ENCODE measurements around the gene ACSM2A.

Gene ACSM2A

DNA sequence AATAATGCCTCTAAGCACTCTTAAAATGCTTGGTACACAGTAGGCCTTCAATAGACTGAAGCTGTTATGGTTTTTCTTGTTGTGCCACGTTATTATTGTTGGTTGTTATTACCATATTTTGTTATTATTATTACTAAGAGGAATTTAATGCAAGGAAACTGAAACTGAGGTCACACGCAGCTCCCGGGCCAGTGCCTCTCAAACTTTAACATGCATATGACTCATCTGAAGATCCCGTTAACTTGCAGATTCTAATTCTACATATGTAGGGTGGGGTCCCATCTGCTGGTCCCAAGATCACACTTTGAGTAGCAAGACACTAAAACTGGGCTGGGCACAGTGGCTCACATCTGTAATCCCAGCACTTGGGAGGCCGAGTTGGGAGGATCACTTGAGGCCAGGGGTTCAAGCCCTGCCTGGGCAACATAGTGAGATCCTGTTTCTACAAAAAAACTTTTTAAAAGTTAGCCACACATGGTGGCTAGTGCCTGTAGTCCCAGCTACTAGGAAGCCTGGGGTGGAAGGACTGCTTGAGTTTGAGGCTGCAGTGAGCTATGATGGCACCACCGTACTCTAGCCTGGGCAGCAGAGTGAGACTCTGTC lies 41.1 kb upstream of the ACSM2A start:
- TF ChIP-seq FOXP2 (optimal IDR thresholded peaks at IDR 0.05; ENCODE audit: borderline replicate concordance, extremely low read depth, extremely low read length, insufficient read depth) (no peak), TAF1 (IDR thresholded peaks at IDR 0.05; ENCODE audit: borderline replicate concordance, insufficient read depth, low read length) (no peak), SIN3A (IDR thresholded peaks at IDR 0.05; ENCODE audit: borderline replicate concordance, insufficient read depth, low read length) (no peak), POLR2AphosphoS5 (IDR thresholded peaks at IDR 0.05; ENCODE audit: low read depth, low read length) (no peak)
- TF ChIP-seq, protein P1, sequence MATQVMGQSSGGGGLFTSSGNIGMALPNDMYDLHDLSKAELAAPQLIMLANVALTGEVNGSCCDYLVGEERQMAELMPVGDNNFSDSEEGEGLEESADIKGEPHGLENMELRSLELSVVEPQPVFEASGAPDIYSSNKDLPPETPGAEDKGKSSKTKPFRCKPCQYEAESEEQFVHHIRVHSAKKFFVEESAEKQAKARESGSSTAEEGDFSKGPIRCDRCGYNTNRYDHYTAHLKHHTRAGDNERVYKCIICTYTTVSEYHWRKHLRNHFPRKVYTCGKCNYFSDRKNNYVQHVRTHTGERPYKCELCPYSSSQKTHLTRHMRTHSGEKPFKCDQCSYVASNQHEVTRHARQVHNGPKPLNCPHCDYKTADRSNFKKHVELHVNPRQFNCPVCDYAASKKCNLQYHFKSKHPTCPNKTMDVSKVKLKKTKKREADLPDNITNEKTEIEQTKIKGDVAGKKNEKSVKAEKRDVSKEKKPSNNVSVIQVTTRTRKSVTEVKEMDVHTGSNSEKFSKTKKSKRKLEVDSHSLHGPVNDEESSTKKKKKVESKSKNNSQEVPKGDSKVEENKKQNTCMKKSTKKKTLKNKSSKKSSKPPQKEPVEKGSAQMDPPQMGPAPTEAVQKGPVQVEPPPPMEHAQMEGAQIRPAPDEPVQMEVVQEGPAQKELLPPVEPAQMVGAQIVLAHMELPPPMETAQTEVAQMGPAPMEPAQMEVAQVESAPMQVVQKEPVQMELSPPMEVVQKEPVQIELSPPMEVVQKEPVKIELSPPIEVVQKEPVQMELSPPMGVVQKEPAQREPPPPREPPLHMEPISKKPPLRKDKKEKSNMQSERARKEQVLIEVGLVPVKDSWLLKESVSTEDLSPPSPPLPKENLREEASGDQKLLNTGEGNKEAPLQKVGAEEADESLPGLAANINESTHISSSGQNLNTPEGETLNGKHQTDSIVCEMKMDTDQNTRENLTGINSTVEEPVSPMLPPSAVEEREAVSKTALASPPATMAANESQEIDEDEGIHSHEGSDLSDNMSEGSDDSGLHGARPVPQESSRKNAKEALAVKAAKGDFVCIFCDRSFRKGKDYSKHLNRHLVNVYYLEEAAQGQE (IDR thresholded peaks at IDR 0.05; ENCODE audit: insufficient read depth in 1 of 2, low read depth in 2 of 2, low read length in 2 of 2), result no peak

DNA sequence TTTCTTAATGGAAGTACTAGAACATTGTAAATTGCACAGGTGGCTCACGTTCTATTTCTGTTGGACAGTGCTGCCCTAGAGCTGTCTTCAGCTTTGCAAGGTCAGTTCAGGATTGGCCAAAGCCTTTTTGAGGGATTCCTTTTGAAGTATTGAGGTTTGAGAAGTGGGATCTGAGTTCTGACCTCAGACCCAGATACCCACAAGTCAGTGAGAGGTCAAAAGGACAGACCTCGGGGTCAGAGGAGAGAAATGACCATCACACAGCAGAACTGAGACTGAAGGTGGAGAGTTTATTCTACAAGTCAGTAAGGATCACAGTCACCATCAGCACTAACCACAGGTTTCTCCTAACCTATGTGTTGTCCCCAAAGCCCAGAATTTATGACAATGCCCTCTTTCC lies 40.3 kb upstream of the ACSM2A start:
- TF ChIP-seq TAF1 (IDR thresholded peaks at IDR 0.05; ENCODE audit: borderline replicate concordance, insufficient read depth, low read length) (no peak), SIN3A (IDR thresholded peaks at IDR 0.05; ENCODE audit: borderline replicate concordance, insufficient read depth, low read length) (no peak)
- TF ChIP-seq, protein P1 (IDR thresholded peaks at IDR 0.05; ENCODE audit: insufficient read depth in 1 of 2, low read depth in 2 of 2, low read length in 2 of 2), result no peak

DNA sequence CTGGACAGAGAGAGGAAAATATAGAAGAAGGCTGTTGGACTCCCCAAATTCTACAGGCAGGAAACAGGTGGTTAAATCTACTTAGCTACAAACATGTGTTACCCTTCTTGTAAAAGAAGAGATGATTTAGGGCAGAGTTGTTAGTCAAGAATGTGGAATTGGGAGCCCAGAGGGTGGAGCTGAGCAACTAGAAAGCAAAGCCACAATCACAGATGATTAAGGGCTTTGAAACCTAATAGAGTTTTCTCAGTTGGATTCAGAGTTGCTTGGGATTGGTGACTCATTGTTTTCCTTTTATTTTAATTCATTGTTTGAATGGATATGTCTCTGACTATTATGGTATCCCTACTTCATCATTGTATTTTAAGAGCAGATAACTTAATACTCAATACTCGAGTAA lies 35.8 kb upstream of the ACSM2A start:
- no peak for TF ChIP-seq TAF1 (IDR thresholded peaks at IDR 0.05; ENCODE audit: borderline replicate concordance, insufficient read depth, low read length)
- TF ChIP-seq, protein P1 (IDR thresholded peaks at IDR 0.05; ENCODE audit: insufficient read depth in 1 of 2, low read depth in 2 of 2, low read length in 2 of 2), result no peak
- TF ChIP-seq POLR2AphosphoS5 (IDR thresholded peaks at IDR 0.05; ENCODE audit: low read depth, low read length), result no peak
- no peak for TF ChIP-seq FOXP2 (optimal IDR thresholded peaks at IDR 0.05; ENCODE audit: borderline replicate concordance, extremely low read depth, extremely low read length, insufficient read depth)
- no peak for TF ChIP-seq SIN3A (IDR thresholded peaks at IDR 0.05; ENCODE audit: borderline replicate concordance, insufficient read depth, low read length)

DNA sequence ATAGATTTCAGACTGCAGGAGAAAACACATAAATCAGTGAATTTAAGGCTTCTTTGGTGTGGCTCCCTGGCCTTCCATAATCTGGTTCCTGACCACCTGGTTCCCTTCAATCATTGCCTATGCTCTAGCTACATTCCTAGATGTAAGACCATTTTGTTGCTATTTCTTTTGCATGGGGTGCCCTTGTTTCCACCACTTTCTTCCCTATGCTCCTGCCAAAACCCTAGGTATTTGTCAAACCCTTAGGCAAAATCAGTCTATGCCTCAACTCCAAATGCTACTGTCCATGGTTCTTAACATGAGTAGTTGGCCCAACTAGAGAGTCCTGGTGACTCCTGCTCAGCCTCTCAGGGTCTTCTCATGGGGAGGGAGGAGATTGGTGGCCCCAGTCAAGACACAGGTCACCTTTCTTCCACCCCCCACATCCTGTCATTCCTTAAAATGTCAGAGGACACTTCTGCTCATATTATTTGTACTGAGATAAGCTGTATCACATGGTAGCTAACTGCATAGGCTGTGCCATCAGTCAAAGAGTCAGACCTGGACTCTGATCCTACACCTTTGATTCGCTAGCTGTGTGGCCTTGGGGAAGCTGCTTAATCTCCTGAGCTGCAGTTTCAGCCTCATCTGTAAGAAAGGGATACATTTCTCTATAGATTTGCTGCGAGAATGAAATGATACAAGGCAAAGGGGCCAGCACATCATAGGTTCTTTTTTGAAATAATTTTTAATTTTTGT lies 27.0 kb upstream of the ACSM2A start:
- TF ChIP-seq, protein P1 (IDR thresholded peaks at IDR 0.05; ENCODE audit: insufficient read depth in 1 of 2, low read depth in 2 of 2, low read length in 2 of 2), result peak in 1 of 2 experiments; percentile 68; a peak in 2 of 4 replicates
- TF ChIP-seq POLR2AphosphoS5 (IDR thresholded peaks at IDR 0.05; ENCODE audit: low read depth, low read length), result no peak
- TF ChIP-seq TAF1 (IDR thresholded peaks at IDR 0.05; ENCODE audit: borderline replicate concordance, insufficient read depth, low read length), result no peak
- no peak for TF ChIP-seq SIN3A (IDR thresholded peaks at IDR 0.05; ENCODE audit: borderline replicate concordance, insufficient read depth, low read length)
- no peak for TF ChIP-seq FOXP2 (optimal IDR thresholded peaks at IDR 0.05; ENCODE audit: borderline replicate concordance, extremely low read depth, extremely low read length, insufficient read depth)

Data from PFSK-1 (cell line).